GM23338 (cell line): Measurements from ENCODE around the gene RIT2. TPM values are rescaled to one million over a fixed set of nuclear protein-coding genes. Genes with fewer than 3 reads are reported as not detected.

Experiments
- ATAC-seq: fragments of 200-7000 bp; cut with Tn5 transposase; 3 replicates; pipeline ENCODE4 v1.9.1; 2020
- DNase-seq: peaks from one replicate; pipeline ENCODE4 v3.0.0-alpha.2; 2015; ENCODE audit warnings: low spot score
- H2AFZ ChIP-seq: fragments of 200-600 bp; sonication (generic); 2 replicates; pipeline ENCODE4 v1.8.0; 2016; ENCODE audit warnings: antibody characterized with exemption, mild to moderate bottlenecking, moderate library complexity
- H3F3A ChIP-seq: fragments of 200-600 bp; sonication (generic); replicated peaks from 2 replicates; pipeline ENCODE4 v1.8.0; 2017; ENCODE audit warnings: antibody characterized with exemption, mixed run types, low read depth
- H3K27ac ChIP-seq: fragments of 200-600 bp; sonication (generic); 2 replicates; pipeline ENCODE4 v1.6.1; 2016; ENCODE audit warnings: low read depth
- H3K27me3 ChIP-seq: fragments of 200-600 bp; sonication (generic); 2 replicates; pipeline ENCODE4 v1.8.0; 2016; ENCODE audit warnings: mild to moderate bottlenecking, mixed run types, moderate library complexity; ENCODE audit not compliant: insufficient read depth
- H3K36me3 ChIP-seq: fragments of 200-600 bp; sonication (generic); 2 replicates; pipeline ENCODE4 v1.8.0; 2016; ENCODE audit warnings: mild to moderate bottlenecking; ENCODE audit not compliant: insufficient read depth
- H3K4me1 ChIP-seq: fragments of 200-600 bp; sonication (generic); 2 replicates; pipeline ENCODE4 v1.8.0; 2016; ENCODE audit warnings: mild to moderate bottlenecking, moderate library complexity; ENCODE audit not compliant: insufficient read depth
- H3K4me2 ChIP-seq: fragments of 200-600 bp; sonication (generic); 2 replicates; pipeline ENCODE4 v1.7.1; 2017; ENCODE audit warnings: mixed run types
- H3K4me3 ChIP-seq: fragments of 200-600 bp; sonication (generic); 2 replicates; pipeline ENCODE4 v1.6.1; 2016; ENCODE audit warnings: mixed run types
- H3K79me2 ChIP-seq: fragments of 200-600 bp; sonication (generic); replicated peaks from 2 replicates; pipeline ENCODE4 v1.8.0; 2017; ENCODE audit warnings: mild to moderate bottlenecking; ENCODE audit not compliant: insufficient read depth
- H3K9me2 ChIP-seq: fragments of 200-600 bp; sonication (generic); 2 replicates; pipeline ENCODE4 v1.8.0; 2017; ENCODE audit not compliant: insufficient read depth
- H4K20me1 ChIP-seq: fragments of 200-600 bp; sonication (generic); replicated peaks from 2 replicates; pipeline ENCODE4 v1.8.0; 2017; ENCODE audit warnings: mild to moderate bottlenecking; ENCODE audit not compliant: insufficient read depth
- H3K27ac Mint-ChIP-seq: 2 replicates; pipeline ENCODE4 v1.8.0; 2020; ENCODE audit warnings: inconsistent platforms, mild to moderate bottlenecking, moderate library complexity, mixed read lengths
- H3K27me3 Mint-ChIP-seq: 3 replicates; pipeline ENCODE4 v1.8.0; 2022; ENCODE audit warnings: low read depth, mild to moderate bottlenecking, moderate library complexity, mixed read lengths, inconsistent platforms; ENCODE audit not compliant: insufficient read depth, poor library complexity
- H3K36me3 Mint-ChIP-seq: 3 replicates; pipeline ENCODE4 v1.8.0; 2021; ENCODE audit warnings: low read depth, mild to moderate bottlenecking, inconsistent platforms, moderate library complexity, mixed read lengths
- H3K4me1 Mint-ChIP-seq: 3 replicates; pipeline ENCODE4 v1.8.0; 2020; ENCODE audit warnings: mild to moderate bottlenecking, inconsistent platforms, mixed read lengths
- H3K4me3 Mint-ChIP-seq: 3 replicates; pipeline ENCODE4 v1.8.0; 2021; ENCODE audit warnings: moderate library complexity, mild to moderate bottlenecking, inconsistent platforms, mixed read lengths
- H3K9me3 Mint-ChIP-seq: 3 replicates; pipeline ENCODE4 v1.8.0; 2020; ENCODE audit warnings: moderate library complexity, mild to moderate bottlenecking, inconsistent platforms, mixed read lengths
- CREB1 ChIP-seq: fragments of 250-450 bp; sonication (Bioruptor Pico); IDR thresholded peaks from 2 replicates; pipeline ENCODE4 v1.5.0; 2020; ENCODE audit warnings: low read depth, mild to moderate bottlenecking, moderate library complexity
- EZH2 ChIP-seq: fragments of 200-600 bp; sonication (generic); IDR thresholded peaks from one replicate; pipeline ENCODE4 v1.8.0; 2017; ENCODE audit warnings: antibody characterized with exemption, mild to moderate bottlenecking, low read depth; ENCODE audit not compliant: unreplicated experiment
- EZH2phosphoT487 ChIP-seq: fragments of 200-600 bp; sonication (generic); IDR thresholded peaks from one replicate; pipeline ENCODE4 v1.8.1; 2018; ENCODE audit warnings: antibody characterized with exemption; ENCODE audit not compliant: unreplicated experiment
- JUNB ChIP-seq: IDR thresholded peaks from one replicate; pipeline ENCODE4 v1.6.1; 2016; ENCODE audit warnings: antibody characterized with exemption; ENCODE audit not compliant: unreplicated experiment
- NANOG ChIP-seq: IDR thresholded peaks from 2 replicates; pipeline ENCODE4 v1.6.1; 2016; ENCODE audit warnings: antibody characterized with exemption, borderline replicate concordance
- POLR2AphosphoS5 ChIP-seq: IDR thresholded peaks from 2 replicates; pipeline ENCODE4 v1.6.1; 2016; ENCODE audit warnings: antibody characterized with exemption, low read depth
- STAT1 ChIP-seq: IDR thresholded peaks from one replicate; pipeline ENCODE4 v1.6.1; 2016; ENCODE audit warnings: antibody characterized with exemption; ENCODE audit not compliant: unreplicated experiment
- ZNF114 ChIP-seq: fragments of 250-450 bp; sonication (Bioruptor Pico); IDR thresholded peaks from 2 replicates; pipeline ENCODE4 v1.5.0; 2020; ENCODE audit warnings: mild to moderate bottlenecking, moderate library complexity
- ZNF331 ChIP-seq: fragments of 250-450 bp; sonication (Bioruptor Pico); IDR thresholded peaks from 2 replicates; pipeline ENCODE4 v1.5.0; 2020; ENCODE audit warnings: low read depth, mild to moderate bottlenecking, moderate library complexity
- polyA plus RNA-seq: library from polyadenylated mRNA; unstranded; fragments of >200 nt; fragmentation: Nextera tagmentation; extraction: Ambion mirVana; gene quantifications from 2 replicates; pipeline ENCODE4 v1.2.1, GENCODE V29; 2016
- total RNA-seq: library from RNA; depleted of rRNA; stranded (reverse); fragments of >200 nt; shearing (Covaris generic); gene quantifications from 2 replicates; pipeline ENCODE4 v1.2.3, GENCODE V29; 2014
- TF ChIP-seq, protein P1 (sequence below): IDR thresholded peaks from 2 replicates; pipeline ENCODE4 v1.6.1; 2016; ENCODE audit warnings: antibody characterized with exemption
- TF ChIP-seq, protein P2 (sequence below): fragments of 250-450 bp; sonication (Bioruptor Pico); IDR thresholded peaks from 2 replicates; pipeline ENCODE4 v1.5.0; 2020; ENCODE audit warnings: mild to moderate bottlenecking, moderate library complexity
- TF ChIP-seq, protein P3 (sequence below), 2 experiments: fragments of 200-600 bp in 1 of 2; sonication (generic) in 1 of 2; conservative IDR thresholded peaks; 2 replicates each; pipeline versions ENCODE4 v1.5.1 to v1.6.1; 2016 to 2017; ENCODE audit warnings: antibody characterized with exemption in 2 of 2, low read depth in 2 of 2, mild to moderate bottlenecking in 2 of 2, moderate library complexity in 1 of 2
- TF ChIP-seq, protein P4 (sequence below): IDR thresholded peaks from one replicate; pipeline ENCODE4 v1.6.1; 2018; ENCODE audit warnings: antibody characterized with exemption; ENCODE audit not compliant: unreplicated experiment

Gene RIT2
- total and polyA plus RNA-seq, 2 experiments from 2014 or later: 1.9 to 8.8 TPM

DNA sequence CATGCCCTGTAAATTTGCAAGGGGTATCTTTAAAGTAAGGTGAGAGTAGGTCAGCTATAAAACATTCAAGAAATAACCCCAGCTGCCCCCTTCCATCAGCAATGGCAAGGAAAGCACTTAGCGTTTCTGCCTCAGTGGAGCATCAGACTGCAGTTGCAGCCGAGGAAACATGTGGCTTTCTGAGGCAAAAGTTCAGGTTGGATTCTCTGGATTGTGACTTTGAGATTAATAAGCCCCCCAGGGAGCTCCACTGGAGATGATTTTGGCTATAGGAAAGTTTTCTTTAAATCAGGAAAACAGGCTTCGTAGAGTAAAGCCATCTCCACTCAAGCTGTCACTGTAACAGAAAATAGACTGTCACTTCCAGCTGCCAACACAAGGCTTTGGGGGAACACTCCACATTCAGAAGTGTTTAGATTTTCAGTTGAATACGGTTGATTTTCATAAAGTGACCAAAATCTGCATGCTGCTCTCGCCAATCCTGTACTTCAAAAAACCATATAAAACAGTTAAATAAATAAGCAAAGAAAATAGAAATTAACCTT is 15.3 kb upstream of the RIT2 start:
- H2AFZ ChIP-seq: no peak overlapping the region

More for the DNA sequence above, 15.3 kb upstream of the RIT2 start:
- Histone ChIP-seq H3K27me3 (no peaks in the 10 kb centered on the region), H3K4me3 (no peak overlapping the region), H4K20me1 (no peaks in the 10 kb centered on the region), H3F3A (no peaks in the 10 kb centered on the region), H3K4me1 (no peaks in the 10 kb centered on the region), H3K27ac (no peak overlapping the region), H3K4me2 (no peak overlapping the region), H3K36me3 (0 out of 2 replicates have a peak, but pooled peaks cover 3% of the 10 kb centered on the region), H3K9me2 (no peaks in the 10 kb centered on the region), H3K79me2 (no peaks in the 10 kb centered on the region)
- no peak for ATAC-seq
- Mint-ChIP-seq H3K36me3 (peaks cover 22% of the 10 kb centered on the region), H3K27ac (no peak overlapping the region), H3K4me1 (peaks cover 25% of the 10 kb centered on the region), H3K9me3 (peaks cover 16% of the 10 kb centered on the region; the same call in 2 of the 3 replicates), H3K27me3 (peaks cover 7% of the 10 kb centered on the region), H3K4me3 (no peak overlapping the region)
- no peak for DNase-seq
- TF ChIP-seq ZNF331 (CRISPR knock-in tag): no peak
- no peak for TF ChIP-seq STAT1
- no peak for TF ChIP-seq ZNF114
- TF ChIP-seq, protein P1, sequence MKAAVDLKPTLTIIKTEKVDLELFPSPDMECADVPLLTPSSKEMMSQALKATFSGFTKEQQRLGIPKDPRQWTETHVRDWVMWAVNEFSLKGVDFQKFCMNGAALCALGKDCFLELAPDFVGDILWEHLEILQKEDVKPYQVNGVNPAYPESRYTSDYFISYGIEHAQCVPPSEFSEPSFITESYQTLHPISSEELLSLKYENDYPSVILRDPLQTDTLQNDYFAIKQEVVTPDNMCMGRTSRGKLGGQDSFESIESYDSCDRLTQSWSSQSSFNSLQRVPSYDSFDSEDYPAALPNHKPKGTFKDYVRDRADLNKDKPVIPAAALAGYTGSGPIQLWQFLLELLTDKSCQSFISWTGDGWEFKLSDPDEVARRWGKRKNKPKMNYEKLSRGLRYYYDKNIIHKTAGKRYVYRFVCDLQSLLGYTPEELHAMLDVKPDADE: no peak
- no peak for TF ChIP-seq JUNB
- TF ChIP-seq EZH2phosphoT487: no peak
- TF ChIP-seq CREB1 (CRISPR knock-in tag): no peak
- TF ChIP-seq, protein P2, sequence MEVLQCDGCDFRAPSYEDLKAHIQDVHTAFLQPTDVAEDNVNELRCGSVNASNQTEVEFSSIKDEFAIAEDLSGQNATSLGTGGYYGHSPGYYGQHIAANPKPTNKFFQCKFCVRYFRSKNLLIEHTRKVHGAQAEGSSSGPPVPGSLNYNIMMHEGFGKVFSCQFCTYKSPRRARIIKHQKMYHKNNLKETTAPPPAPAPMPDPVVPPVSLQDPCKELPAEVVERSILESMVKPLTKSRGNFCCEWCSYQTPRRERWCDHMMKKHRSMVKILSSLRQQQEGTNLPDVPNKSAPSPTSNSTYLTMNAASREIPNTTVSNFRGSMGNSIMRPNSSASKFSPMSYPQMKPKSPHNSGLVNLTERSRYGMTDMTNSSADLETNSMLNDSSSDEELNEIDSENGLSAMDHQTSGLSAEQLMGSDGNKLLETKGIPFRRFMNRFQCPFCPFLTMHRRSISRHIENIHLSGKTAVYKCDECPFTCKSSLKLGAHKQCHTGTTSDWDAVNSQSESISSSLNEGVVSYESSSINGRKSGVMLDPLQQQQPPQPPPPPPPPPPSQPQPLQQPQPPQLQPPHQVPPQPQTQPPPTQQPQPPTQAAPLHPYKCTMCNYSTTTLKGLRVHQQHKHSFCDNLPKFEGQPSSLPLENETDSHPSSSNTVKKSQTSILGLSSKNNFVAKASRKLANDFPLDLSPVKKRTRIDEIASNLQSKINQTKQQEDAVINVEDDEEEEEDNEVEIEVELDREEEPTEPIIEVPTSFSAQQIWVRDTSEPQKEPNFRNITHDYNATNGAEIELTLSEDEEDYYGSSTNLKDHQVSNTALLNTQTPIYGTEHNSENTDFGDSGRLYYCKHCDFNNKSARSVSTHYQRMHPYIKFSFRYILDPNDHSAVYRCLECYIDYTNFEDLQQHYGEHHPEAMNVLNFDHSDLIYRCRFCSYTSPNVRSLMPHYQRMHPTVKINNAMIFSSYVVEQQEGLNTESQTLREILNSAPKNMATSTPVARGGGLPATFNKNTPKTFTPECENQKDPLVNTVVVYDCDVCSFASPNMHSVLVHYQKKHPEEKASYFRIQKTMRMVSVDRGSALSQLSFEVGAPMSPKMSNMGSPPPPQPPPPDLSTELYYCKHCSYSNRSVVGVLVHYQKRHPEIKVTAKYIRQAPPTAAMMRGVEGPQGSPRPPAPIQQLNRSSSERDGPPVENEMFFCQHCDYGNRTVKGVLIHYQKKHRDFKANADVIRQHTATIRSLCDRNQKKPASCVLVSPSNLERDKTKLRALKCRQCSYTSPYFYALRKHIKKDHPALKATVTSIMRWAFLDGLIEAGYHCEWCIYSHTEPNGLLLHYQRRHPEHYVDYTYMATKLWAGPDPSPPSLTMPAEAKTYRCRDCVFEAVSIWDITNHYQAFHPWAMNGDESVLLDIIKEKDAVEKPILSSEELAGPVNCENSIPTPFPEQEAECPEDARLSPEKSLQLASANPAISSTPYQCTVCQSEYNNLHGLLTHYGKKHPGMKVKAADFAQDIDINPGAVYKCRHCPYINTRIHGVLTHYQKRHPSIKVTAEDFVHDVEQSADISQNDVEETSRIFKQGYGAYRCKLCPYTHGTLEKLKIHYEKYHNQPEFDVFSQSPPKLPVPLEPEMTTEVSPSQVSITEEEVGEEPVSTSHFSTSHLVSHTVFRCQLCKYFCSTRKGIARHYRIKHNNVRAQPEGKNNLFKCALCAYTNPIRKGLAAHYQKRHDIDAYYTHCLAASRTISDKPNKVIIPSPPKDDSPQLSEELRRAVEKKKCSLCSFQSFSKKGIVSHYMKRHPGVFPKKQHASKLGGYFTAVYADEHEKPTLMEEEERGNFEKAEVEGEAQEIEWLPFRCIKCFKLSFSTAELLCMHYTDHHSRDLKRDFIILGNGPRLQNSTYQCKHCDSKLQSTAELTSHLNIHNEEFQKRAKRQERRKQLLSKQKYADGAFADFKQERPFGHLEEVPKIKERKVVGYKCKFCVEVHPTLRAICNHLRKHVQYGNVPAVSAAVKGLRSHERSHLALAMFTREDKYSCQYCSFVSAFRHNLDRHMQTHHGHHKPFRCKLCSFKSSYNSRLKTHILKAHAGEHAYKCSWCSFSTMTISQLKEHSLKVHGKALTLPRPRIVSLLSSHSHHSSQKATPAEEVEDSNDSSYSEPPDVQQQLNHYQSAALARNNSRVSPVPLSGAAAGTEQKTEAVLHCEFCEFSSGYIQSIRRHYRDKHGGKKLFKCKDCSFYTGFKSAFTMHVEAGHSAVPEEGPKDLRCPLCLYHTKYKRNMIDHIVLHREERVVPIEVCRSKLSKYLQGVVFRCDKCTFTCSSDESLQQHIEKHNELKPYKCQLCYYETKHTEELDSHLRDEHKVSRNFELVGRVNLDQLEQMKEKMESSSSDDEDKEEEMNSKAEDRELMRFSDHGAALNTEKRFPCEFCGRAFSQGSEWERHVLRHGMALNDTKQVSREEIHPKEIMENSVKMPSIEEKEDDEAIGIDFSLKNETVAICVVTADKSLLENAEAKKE (CRISPR knock-in tag): no peak
- no peak for TF ChIP-seq EZH2
- TF ChIP-seq POLR2AphosphoS5: no peak
- no peak for TF ChIP-seq NANOG
- TF ChIP-seq, protein P3, sequence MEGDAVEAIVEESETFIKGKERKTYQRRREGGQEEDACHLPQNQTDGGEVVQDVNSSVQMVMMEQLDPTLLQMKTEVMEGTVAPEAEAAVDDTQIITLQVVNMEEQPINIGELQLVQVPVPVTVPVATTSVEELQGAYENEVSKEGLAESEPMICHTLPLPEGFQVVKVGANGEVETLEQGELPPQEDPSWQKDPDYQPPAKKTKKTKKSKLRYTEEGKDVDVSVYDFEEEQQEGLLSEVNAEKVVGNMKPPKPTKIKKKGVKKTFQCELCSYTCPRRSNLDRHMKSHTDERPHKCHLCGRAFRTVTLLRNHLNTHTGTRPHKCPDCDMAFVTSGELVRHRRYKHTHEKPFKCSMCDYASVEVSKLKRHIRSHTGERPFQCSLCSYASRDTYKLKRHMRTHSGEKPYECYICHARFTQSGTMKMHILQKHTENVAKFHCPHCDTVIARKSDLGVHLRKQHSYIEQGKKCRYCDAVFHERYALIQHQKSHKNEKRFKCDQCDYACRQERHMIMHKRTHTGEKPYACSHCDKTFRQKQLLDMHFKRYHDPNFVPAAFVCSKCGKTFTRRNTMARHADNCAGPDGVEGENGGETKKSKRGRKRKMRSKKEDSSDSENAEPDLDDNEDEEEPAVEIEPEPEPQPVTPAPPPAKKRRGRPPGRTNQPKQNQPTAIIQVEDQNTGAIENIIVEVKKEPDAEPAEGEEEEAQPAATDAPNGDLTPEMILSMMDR (conservative IDR thresholded peaks at IDR 0.05; ENCODE audit: low read depth in 2 of 2): no peak
- TF ChIP-seq, protein P4, sequence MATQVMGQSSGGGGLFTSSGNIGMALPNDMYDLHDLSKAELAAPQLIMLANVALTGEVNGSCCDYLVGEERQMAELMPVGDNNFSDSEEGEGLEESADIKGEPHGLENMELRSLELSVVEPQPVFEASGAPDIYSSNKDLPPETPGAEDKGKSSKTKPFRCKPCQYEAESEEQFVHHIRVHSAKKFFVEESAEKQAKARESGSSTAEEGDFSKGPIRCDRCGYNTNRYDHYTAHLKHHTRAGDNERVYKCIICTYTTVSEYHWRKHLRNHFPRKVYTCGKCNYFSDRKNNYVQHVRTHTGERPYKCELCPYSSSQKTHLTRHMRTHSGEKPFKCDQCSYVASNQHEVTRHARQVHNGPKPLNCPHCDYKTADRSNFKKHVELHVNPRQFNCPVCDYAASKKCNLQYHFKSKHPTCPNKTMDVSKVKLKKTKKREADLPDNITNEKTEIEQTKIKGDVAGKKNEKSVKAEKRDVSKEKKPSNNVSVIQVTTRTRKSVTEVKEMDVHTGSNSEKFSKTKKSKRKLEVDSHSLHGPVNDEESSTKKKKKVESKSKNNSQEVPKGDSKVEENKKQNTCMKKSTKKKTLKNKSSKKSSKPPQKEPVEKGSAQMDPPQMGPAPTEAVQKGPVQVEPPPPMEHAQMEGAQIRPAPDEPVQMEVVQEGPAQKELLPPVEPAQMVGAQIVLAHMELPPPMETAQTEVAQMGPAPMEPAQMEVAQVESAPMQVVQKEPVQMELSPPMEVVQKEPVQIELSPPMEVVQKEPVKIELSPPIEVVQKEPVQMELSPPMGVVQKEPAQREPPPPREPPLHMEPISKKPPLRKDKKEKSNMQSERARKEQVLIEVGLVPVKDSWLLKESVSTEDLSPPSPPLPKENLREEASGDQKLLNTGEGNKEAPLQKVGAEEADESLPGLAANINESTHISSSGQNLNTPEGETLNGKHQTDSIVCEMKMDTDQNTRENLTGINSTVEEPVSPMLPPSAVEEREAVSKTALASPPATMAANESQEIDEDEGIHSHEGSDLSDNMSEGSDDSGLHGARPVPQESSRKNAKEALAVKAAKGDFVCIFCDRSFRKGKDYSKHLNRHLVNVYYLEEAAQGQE: no peak
